Ascending aorta (tissue), 2 donors: ENCODE data around the gene CNR2. TPM values are rescaled to one million over a fixed set of nuclear protein-coding genes. Genes with fewer than 3 reads are reported as not detected.
"Not testable (repeated sequence)": the region's sequence is repeated elsewhere in the genome, so short reads cannot be mapped to it uniquely, and the experiment has no call there.

Experiments used
- DNase-seq, 2 donors: peaks; one replicate each; pipeline ENCODE4 v3.0.0-alpha.2; 2019; ENCODE audit warnings: low spot score in 2 of 2
- H3K27ac ChIP-seq, 2 donors: fragments of 200-600 bp; sonication (generic); one replicate each; pipeline ENCODE4 v1.5.1; 2016 to 2017; ENCODE audit warnings: mild to moderate bottlenecking in 1 of 2
- H3K27me3 ChIP-seq: fragments of 200-600 bp; sonication (generic); one replicate; pipeline ENCODE4 v1.5.1; 2017
- H3K36me3 ChIP-seq, 2 donors: fragments of 200-600 bp; sonication (generic); one replicate each; pipeline ENCODE4 v1.5.1; 2016
- H3K4me1 ChIP-seq, 2 donors: fragments of 200-600 bp; sonication (generic); one replicate each; pipeline ENCODE4 v1.5.1; 2016 to 2017; ENCODE audit warnings: mild to moderate bottlenecking in 1 of 2
- H3K4me3 ChIP-seq, 2 donors: fragments of 200-600 bp; sonication (generic); one replicate each; pipeline ENCODE4 v1.5.1; 2016 to 2017; ENCODE audit warnings: mild to moderate bottlenecking in 1 of 2
- H3K9me3 ChIP-seq, 2 donors: fragments of 200-600 bp; sonication (generic); one replicate each; pipeline ENCODE4 v1.5.1; 2016
- CTCF ChIP-seq, 3 experiments: fragments of 200-600 bp in 2 of 3; fragments of 450-650 bp in 1 of 3; sonication (generic) in 2 of 3; IDR thresholded peaks; one replicate each; pipeline ENCODE4 v1.5.1; 2016 to 2019; ENCODE audit warnings: antibody characterized with exemption in 3 of 3, mild to moderate bottlenecking in 1 of 3, moderate library complexity in 1 of 3
- intact Hi-C: fragments of 100-400 bp; cut with DNase I; formaldehyde crosslinking; loops from one replicate; pipeline ENCODE4 v1.15.1; 2023
- total RNA-seq: library from RNA; depleted of rRNA; stranded (reverse); fragments of >200 nt; gene quantifications from one replicate; pipeline ENCODE4 v1.1.0, GENCODE V29; 2016

Gene CNR2
- total RNA-seq, 1 donor from 2014 or later = not detected

GRCh38 chr1:23836037-23836436 lies 77.1 kb downstream of the CNR2 start:
- TF ChIP-seq CTCF (IDR thresholded peaks at IDR 0.05) = no peak
- H3K27me3 ChIP-seq = no peaks in the 10 kb centered on the region
- H3K4me1 ChIP-seq = peaks cover 0 to 6% of the 10 kb centered on the region in 2 donors
- no peaks in the 10 kb centered on the region for H3K9me3 ChIP-seq
- no peak overlapping the region for H3K4me3 ChIP-seq
- no peak overlapping the region for H3K27ac ChIP-seq
- no peaks in the 10 kb centered on the region for H3K36me3 ChIP-seq
- no peak for DNase-seq
- intact Hi-C loops = no loop called here

DNA sequence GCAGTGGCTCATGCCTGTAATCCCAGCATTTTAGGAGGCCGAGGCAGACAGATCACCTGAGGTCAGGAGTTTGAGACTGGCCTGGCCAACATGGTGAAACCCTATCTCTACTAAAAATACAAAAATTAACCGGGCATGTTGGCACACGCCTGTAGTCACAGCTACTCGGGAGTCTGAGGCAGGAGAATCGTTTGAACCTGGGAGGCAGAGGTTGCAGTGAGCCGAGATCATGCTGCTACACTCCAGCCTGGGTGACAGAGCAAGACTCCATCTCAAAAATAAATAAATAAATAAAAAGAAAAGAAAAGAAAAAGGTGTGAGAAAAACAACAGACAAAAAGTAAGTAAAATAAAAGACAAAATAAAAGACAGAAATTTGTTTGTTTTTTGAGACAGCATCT lies 79.0 kb downstream of the CNR2 start:
- H3K27me3 ChIP-seq, H3K4me3 ChIP-seq, intact Hi-C loops, H3K4me1 ChIP-seq, H3K36me3 ChIP-seq, DNase-seq, H3K9me3 ChIP-seq, H3K27ac ChIP-seq: not testable (repeated sequence)

DNA sequence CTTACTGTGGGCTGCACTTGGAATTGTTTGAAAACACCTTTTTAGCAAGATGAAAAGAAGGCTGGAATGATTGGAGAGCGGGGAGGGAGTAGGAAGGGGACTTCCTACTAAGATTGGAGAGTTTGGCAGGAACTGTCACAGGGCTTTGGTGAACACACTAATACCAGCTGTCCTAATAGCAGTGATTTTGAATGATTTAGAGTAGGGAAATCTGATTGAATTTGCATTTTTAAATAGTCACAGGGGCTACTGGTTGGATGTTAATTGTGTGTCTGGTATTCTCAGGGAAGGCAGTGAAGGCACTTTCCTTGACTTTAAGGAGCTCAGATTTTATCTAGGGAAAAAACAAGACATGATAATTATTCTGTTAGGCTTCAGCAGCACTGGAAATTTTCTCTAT lies 85.4 kb downstream of the CNR2 start:
- no peak for DNase-seq
- Histone ChIP-seq H3K9me3 (no peaks in the 10 kb centered on the region), H3K27me3 (no peaks in the 10 kb centered on the region), H3K27ac (no peak overlapping the region), H3K4me1 (peaks cover 0 to 6% of the 10 kb centered on the region in 2 donors), H3K4me3 (no peak overlapping the region), H3K36me3 (no peaks in the 10 kb centered on the region)
- intact Hi-C loops = no loop called here
- TF ChIP-seq CTCF (IDR thresholded peaks at IDR 0.05) = no peak

DNA sequence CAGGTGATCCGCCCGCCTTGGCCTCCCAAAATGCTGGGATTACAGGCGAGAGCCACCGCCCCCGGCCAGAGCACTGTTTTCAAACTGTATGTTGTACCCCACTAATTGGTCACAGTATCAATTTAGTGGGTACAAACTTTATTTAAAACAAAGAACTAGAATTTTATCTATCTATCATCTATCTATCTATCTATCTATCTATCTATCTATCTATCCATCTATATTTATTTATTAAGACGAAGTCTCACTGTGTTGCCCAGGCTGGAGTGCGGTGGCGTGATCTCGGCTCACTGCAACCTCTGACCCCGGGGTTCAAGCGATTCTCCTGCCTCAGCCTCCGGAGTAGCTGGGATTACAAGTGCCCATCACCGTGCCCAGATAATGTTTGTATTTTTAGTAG lies 86.6 kb downstream of the CNR2 start:
- H3K27ac ChIP-seq, H3K27me3 ChIP-seq, H3K9me3 ChIP-seq, intact Hi-C loops, H3K4me3 ChIP-seq, H3K4me1 ChIP-seq, DNase-seq, H3K36me3 ChIP-seq: not testable (repeated sequence)

DNA sequence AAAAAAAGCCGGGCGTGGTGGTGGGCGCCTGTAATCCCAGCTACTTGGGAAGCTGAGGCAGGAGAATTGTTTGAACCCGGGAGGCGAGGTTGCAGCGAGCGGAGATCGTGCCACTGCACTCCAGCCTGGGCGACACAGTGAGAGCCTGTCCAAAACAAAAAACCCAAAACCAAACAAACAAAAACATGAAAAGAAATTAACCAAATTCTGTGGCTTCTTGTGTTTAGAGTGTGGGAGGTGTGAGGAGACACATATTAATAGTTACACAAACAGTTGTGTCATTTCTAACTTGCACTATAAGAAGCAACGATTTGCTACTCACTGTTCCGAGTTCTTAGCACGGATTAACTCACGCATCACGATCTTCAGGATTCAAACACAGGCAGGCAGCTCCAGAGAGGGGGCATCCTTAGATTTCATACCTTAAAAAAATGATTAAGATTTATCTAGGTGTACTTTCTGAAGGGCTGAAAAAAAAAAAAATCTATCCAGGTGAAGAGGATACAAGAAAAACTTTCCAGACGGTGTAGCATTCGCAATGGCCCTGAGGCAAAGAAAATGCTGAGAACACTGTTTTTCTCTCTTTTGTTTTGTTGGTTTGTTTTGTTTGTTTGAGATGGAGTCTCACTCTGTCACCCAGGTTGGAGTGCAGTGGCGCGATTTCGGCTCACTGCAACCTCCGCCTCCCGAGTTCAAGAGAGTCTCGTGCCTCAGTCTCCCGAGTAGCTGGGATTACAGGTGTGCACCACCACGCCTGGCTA lies 87.2 kb downstream of the CNR2 start:
- TF ChIP-seq CTCF (IDR thresholded peaks at IDR 0.05) = no peak

GRCh38 chr1:23825076-23825761 lies 87.9 kb downstream of the CNR2 start, which contains the start of gene HMGCL:
TSS of gene HMGCL (minus strand) at chr1:23825429. CDS start at chr1:23825415, 14 bp downstream.
- Histone ChIP-seq H3K36me3 (no peaks in the 10 kb centered on the region), H3K4me3 (peak within 1 kb of the TSS; percentile 77 to 97), H3K27me3 (no peaks in the 10 kb centered on the region), H3K4me1 (peaks cover 0 to 6% of the 10 kb centered on the region in 2 donors), H3K27ac (peak within 1 kb of the TSS; percentile 97), H3K9me3 (no peaks in the 10 kb centered on the region)
- peak; percentile 58 to 95 for DNase-seq
- no peak for TF ChIP-seq CTCF (IDR thresholded peaks at IDR 0.05)
- intact Hi-C loops = loop anchor here (2.0 kb wide), 2 partner anchors 22 to 42 kb away; no protein-coding TSS in a partner anchor

More for the DNA sequence above, 87.2 kb downstream of the CNR2 start:
- Histone ChIP-seq H3K27me3 (no peaks in the 10 kb centered on the region), H3K4me1 (peaks cover 0 to 6% of the 10 kb centered on the region in 2 donors), H3K9me3 (no peaks in the 10 kb centered on the region), H3K27ac (peak overlapping the region; percentile 97), H3K4me3 (peak overlapping the region; percentile 77 to 97), H3K36me3 (no peaks in the 10 kb centered on the region)
- DNase-seq = no peak
- intact Hi-C loops = loop anchor here (2.0 kb wide), 2 partner anchors 23 to 41 kb away; no protein-coding TSS in a partner anchor
